Measurements from ENCODE around the gene SCYL2.

SCYL2 gene

GRCh38 chr12:100388382-100388781, 121.4 kb downstream of the SCYL2 start:
- DNase-seq (ENCODE audit: low read depth): no peak
- no peak for TF ChIP-seq CTCF (IDR thresholded peaks at IDR 0.05; ENCODE audit: control insufficient read depth, insufficient read depth, low read depth, low read length, missing control alignments)
- no peak overlapping the region for H3K4me3 ChIP-seq (ENCODE audit: control insufficient read depth, low read depth, low read length)
